Calu3 (cell line): Measurements from ENCODE around the gene FGF1. TPM values are rescaled to one million over a fixed set of nuclear protein-coding genes. Genes with fewer than 3 reads are reported as not detected.

Source experiments
- BruUV-seq: library from RNA; stranded (reverse); fragments of 400-500 nt; replicated peaks from 2 replicates; lab custom pipeline; 2021; lab: Mats Ljungman, UMichigan
- CTCF ChIA-PET: fragments of 300-600 bp; sonication (Branson Sonifier 250); formaldehyde crosslinking; loops from one replicate; lab custom pipeline; 2022; ENCODE audit warnings: antibody characterized with exemption; lab: Charles Lee
- DNase-seq: peaks from one replicate; pipeline ENCODE4 v3.0.0; 2022
- H3K27ac Mint-ChIP-seq: one replicate; pipeline ENCODE4 v1.8.0; 2022; ENCODE audit warnings: mixed read lengths; ENCODE audit not compliant: unreplicated experiment
- H3K27me3 Mint-ChIP-seq: one replicate; pipeline ENCODE4 v1.8.0; 2022; ENCODE audit warnings: mixed read lengths; ENCODE audit not compliant: unreplicated experiment
- H3K36me3 Mint-ChIP-seq: one replicate; pipeline ENCODE4 v1.8.0; 2022; ENCODE audit warnings: mild to moderate bottlenecking, moderate library complexity, mixed read lengths; ENCODE audit not compliant: insufficient read depth, unreplicated experiment
- H3K4me1 Mint-ChIP-seq: one replicate; pipeline ENCODE4 v1.8.0; 2022; ENCODE audit warnings: mild to moderate bottlenecking, low read depth, mixed read lengths; ENCODE audit not compliant: unreplicated experiment
- H3K4me3 Mint-ChIP-seq: one replicate; pipeline ENCODE4 v1.8.0; 2022; ENCODE audit warnings: mild to moderate bottlenecking, low read depth, moderate library complexity, mixed read lengths; ENCODE audit not compliant: unreplicated experiment
- H3K9me3 Mint-ChIP-seq: one replicate; pipeline ENCODE4 v1.8.0; 2022; ENCODE audit warnings: low read depth, mixed read lengths; ENCODE audit not compliant: unreplicated experiment
- intact Hi-C: fragments of 100-400 bp; cut with micrococcal nuclease; formaldehyde crosslinking; loops from one replicate; pipeline ENCODE4 v1.10.0; 2022; ENCODE audit not compliant: unreplicated experiment
- total RNA-seq: library from RNA; stranded (reverse); gene quantifications from 2 replicates; pipeline ENCODE4 v1.2.3, GENCODE V29; 2022
- TF ChIP-seq, protein P1 (sequence below): fragments of 200-600 bp; IDR thresholded peaks from one replicate; pipeline ENCODE4 v1.8.0; 2022; ENCODE audit warnings: antibody characterized with exemption; ENCODE audit not compliant: unreplicated experiment

Gene FGF1
- total RNA-seq, 1 experiment from 2014 or later: not detected

DNA sequence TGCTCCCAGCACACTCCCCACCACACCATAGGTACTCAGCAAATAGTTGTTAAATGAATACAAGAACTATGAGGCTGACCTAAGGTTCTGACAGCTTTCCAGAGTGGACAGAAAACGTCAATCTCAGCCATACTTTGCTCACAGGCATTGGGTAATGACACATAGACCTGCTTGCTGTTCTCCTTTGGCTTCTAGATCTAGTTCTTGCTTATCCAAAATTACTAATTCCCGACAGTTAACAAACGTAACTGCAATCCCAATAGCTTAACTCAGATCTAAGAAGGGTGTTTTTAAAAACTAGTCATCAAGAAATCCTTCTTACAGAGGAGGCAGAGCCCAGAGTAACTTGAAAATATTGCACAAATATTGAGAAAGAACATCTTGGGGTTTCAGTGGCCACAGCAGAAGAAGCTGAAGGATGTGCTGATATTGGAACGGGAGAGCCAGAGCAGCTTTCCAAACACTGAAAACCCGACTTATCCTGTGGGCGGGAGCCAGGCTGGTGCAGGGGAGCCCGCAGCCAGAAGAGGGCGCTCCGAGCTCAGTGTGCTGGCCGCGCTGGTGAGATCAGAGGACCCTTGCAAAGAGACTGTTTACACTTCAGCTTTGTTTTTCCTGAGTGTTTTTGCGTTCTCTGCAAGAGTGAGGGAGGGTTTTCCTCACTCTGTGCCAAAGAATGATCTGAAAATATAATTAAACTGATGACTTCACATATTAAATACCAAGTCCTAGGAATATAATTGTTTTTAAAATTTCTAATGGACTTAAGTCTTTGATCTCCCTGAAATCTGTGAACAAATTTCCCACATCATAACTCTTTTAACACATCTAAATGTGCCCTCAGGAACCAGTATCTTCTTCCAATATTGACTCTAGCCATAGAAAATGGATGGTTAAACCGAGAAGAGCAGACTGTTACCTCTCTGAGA, 30.3 kb downstream of the FGF1 start:
- H3K27ac Mint-ChIP-seq: no peak overlapping the region
- intact Hi-C loops: loop anchor here (1.0 kb wide), 2 partner anchors 44 kb away; no protein-coding TSS in a partner anchor

DNA sequence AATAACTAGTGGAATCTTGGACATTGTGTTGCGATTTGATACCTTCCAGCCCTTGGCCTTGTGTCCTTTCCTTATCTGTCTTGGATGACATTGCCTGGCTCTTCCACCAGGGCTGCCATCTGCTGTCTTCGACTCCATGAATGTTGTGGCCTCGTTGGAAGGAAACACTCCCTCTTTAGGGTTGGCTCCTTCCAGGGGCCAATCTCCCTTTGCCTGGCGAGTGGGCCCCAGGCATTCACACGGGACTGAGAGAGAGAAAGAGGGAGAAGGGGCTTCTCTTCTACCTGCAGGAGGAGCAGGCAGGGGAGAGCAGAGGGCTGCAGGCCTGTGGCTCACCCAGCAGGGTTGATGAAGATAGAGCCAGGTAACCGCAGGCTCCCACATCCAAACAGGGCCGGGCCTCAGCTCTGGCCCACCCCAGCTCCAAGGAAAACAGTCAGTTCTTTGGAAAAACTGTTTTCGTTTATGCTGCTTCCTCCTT, 31.3 kb downstream of the FGF1 start:
- no peak for DNase-seq
- Mint-ChIP-seq H3K4me1 (no peaks in the 10 kb centered on the region), H3K36me3 (no peaks in the 10 kb centered on the region), H3K4me3 (no peak overlapping the region), H3K9me3 (no peaks in the 10 kb centered on the region), H3K27me3 (peaks cover 38% of the 10 kb centered on the region), H3K27ac (no peak overlapping the region)
- BruUV-seq: no TSS peak
- CTCF ChIA-PET: interaction anchor here (0.5 to 2.7 kb wide), 7 partner anchors 10 to 106 kb away, joined by 3 to 93 read pairs (median 6); no protein-coding TSS in a partner anchor
- TF ChIP-seq, protein P1, sequence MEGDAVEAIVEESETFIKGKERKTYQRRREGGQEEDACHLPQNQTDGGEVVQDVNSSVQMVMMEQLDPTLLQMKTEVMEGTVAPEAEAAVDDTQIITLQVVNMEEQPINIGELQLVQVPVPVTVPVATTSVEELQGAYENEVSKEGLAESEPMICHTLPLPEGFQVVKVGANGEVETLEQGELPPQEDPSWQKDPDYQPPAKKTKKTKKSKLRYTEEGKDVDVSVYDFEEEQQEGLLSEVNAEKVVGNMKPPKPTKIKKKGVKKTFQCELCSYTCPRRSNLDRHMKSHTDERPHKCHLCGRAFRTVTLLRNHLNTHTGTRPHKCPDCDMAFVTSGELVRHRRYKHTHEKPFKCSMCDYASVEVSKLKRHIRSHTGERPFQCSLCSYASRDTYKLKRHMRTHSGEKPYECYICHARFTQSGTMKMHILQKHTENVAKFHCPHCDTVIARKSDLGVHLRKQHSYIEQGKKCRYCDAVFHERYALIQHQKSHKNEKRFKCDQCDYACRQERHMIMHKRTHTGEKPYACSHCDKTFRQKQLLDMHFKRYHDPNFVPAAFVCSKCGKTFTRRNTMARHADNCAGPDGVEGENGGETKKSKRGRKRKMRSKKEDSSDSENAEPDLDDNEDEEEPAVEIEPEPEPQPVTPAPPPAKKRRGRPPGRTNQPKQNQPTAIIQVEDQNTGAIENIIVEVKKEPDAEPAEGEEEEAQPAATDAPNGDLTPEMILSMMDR: peak; percentile 25
- intact Hi-C loops: loop anchor here (1.0 kb wide), 2 partner anchors 43 to 45 kb away; no protein-coding TSS in a partner anchor

More for the DNA sequence above, 30.3 kb downstream of the FGF1 start:
- Mint-ChIP-seq H3K4me3 (no peak overlapping the region), H3K9me3 (no peaks in the 10 kb centered on the region), H3K36me3 (no peaks in the 10 kb centered on the region), H3K27me3 (peaks cover 38% of the 10 kb centered on the region), H3K4me1 (no peaks in the 10 kb centered on the region)
- peak; percentile 90 for DNase-seq
- TF ChIP-seq, protein P1: peak; percentile 97
- no TSS peak for BruUV-seq
- CTCF ChIA-PET: interaction anchor here (0.5 to 2.7 kb wide), 24 partner anchors 10 to 258 kb away, joined by 3 to 93 read pairs (median 3); no protein-coding TSS in a partner anchor

DNA sequence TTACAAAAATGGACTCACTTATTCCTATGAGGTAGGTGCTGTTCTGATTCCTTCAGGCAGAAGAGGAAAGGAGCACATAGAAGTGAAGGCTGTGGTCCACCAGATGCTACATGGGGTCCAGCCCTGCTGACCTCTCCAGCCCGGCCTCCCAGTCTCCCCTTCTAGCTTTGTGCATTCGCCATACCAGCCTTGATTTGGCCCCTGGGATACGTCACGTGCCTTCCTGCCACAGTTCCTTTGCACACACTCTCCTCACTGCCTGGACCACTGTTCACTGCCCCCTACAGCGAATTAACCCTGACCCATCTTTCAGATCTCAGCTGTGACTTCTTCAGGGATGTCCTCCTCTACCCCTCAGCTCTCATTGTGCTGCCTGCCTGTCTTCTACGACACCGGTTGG, 32.6 kb downstream of the FGF1 start:
- no peak overlapping the region for H3K27ac Mint-ChIP-seq
- no peaks in the 10 kb centered on the region for H3K4me1 Mint-ChIP-seq
- DNase-seq: no peak
- no TSS peak for BruUV-seq
- H3K36me3 Mint-ChIP-seq: no peaks in the 10 kb centered on the region
- H3K27me3 Mint-ChIP-seq: peaks cover 38% of the 10 kb centered on the region
- CTCF ChIA-PET: interaction anchor here (1.2 kb wide), 1 partner anchor 60 kb away, joined by 3 read pairs; no protein-coding TSS in a partner anchor
- intact Hi-C loops: no loop called here
- TF ChIP-seq, protein P1: no peak
- no peak overlapping the region for H3K4me3 Mint-ChIP-seq
- H3K9me3 Mint-ChIP-seq: no peaks in the 10 kb centered on the region

DNA sequence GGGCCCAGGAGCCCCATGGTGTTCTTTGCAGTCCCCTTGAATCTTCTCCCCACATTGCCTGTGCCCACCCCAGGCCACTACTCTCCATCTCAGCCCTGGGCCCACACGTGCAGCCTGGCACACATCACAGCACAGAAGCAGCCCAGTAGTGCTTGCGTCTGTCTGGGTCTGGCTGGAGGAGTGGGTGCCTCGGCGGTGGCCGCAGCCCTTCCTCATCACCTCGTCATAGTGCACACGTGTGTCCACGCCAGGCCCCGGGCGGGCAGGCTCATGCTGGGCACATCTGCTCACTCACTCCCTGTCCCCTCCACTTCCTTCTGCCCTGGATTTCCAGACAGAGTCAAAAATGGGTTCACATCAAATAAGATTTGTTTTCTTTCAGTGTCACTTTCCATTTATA, 33.3 kb downstream of the FGF1 start:
- TF ChIP-seq, protein P1: no peak
- Mint-ChIP-seq H3K27ac (no peak overlapping the region), H3K4me3 (no peak overlapping the region), H3K9me3 (no peaks in the 10 kb centered on the region), H3K36me3 (no peaks in the 10 kb centered on the region), H3K27me3 (peaks cover 38% of the 10 kb centered on the region), H3K4me1 (no peaks in the 10 kb centered on the region)
- intact Hi-C loops: no loop called here
- CTCF ChIA-PET: no interaction called here
- DNase-seq: no peak
- no TSS peak for BruUV-seq
